MM.1S (cell line): ENCODE results near the gene NEUROG2.
A peak's percentile ranks its signal among the peaks of the same experiment; 100 is the strongest.

Experiments
- DNase-seq: peaks from one replicate; pipeline ENCODE4 v3.0.0-alpha.2; 2015
- H2AFZ ChIP-seq: fragments of 300-600 bp; sonication (generic); 2 replicates; pipeline ENCODE4 v1.6.0; 2016; ENCODE audit warnings: antibody characterized with exemption, low read length
- H3F3A ChIP-seq: fragments of 300-600 bp; sonication (generic); 2 replicates; pipeline ENCODE4 v1.6.1; 2016; ENCODE audit warnings: mild to moderate bottlenecking, antibody characterized with exemption, low read length, moderate library complexity, mixed read lengths; ENCODE audit not compliant: insufficient read depth
- H3K27ac ChIP-seq: fragments of 300-600 bp; sonication (generic); 2 replicates; pipeline ENCODE4 v1.5.1; 2016; ENCODE audit warnings: mild to moderate bottlenecking, low read length
- H3K27me3 ChIP-seq: fragments of 300-600 bp; sonication (generic); replicated peaks from 2 replicates; pipeline ENCODE4 v1.6.0; 2016; ENCODE audit warnings: low read length; ENCODE audit not compliant: insufficient read depth
- H3K36me3 ChIP-seq: fragments of 300-600 bp; sonication (generic); replicated peaks from 2 replicates; pipeline ENCODE4 v1.6.1; 2016; ENCODE audit warnings: mild to moderate bottlenecking, low read length, mixed read lengths; ENCODE audit not compliant: insufficient read depth
- H3K4me1 ChIP-seq: fragments of 300-600 bp; sonication (generic); 2 replicates; pipeline ENCODE4 v1.6.1; 2016; ENCODE audit warnings: low read length, mixed read lengths
- H3K4me2 ChIP-seq: fragments of 300-600 bp; sonication (generic); 2 replicates; pipeline ENCODE4 v1.6.0; 2016; ENCODE audit warnings: low read depth, low read length
- H3K4me3 ChIP-seq: fragments of 300-600 bp; sonication (generic); 2 replicates; pipeline ENCODE4 v1.5.1; 2016; ENCODE audit warnings: low read length, mixed read lengths
- H3K79me2 ChIP-seq: fragments of 300-600 bp; sonication (generic); 2 replicates; pipeline ENCODE4 v1.6.1; 2016; ENCODE audit warnings: mixed run types, low read length, mixed read lengths
- H3K9ac ChIP-seq: fragments of 300-600 bp; sonication (generic); 2 replicates; pipeline ENCODE4 v1.6.1; 2016; ENCODE audit warnings: low read length, mixed read lengths
- H3K9me2 ChIP-seq: fragments of 300-600 bp; sonication (generic); replicated peaks from 2 replicates; pipeline ENCODE4 v1.6.1; 2016; ENCODE audit warnings: mild to moderate bottlenecking, low read length, mixed read lengths; ENCODE audit not compliant: insufficient read depth
- H3K9me3 ChIP-seq: fragments of 300-600 bp; sonication (generic); replicated peaks from 2 replicates; pipeline ENCODE4 v1.6.1; 2016; ENCODE audit warnings: mild to moderate bottlenecking, low read length, mixed read lengths; ENCODE audit not compliant: insufficient read depth
- H4K20me1 ChIP-seq: fragments of 300-600 bp; sonication (generic); 2 replicates; pipeline ENCODE4 v1.6.1; 2016; ENCODE audit warnings: mild to moderate bottlenecking, low read length, moderate library complexity, mixed read lengths; ENCODE audit not compliant: insufficient read depth
- EZH2 ChIP-seq: fragments of 300-600 bp; sonication (generic); optimal IDR thresholded peaks from 2 replicates; pipeline ENCODE3; 2017; ENCODE audit warnings: low read depth, mild to moderate bottlenecking, antibody characterized with exemption, low read length, mixed read lengths
- EZH2phosphoT487 ChIP-seq: fragments of 300-600 bp; sonication (generic); IDR thresholded peaks from 2 replicates; pipeline ENCODE4 v1.6.1; 2018; ENCODE audit warnings: antibody characterized with exemption, low read length
- TF ChIP-seq, protein P1 (sequence below): fragments of 300-600 bp; sonication (generic); IDR thresholded peaks from 2 replicates; pipeline ENCODE4 v1.5.1; 2016; ENCODE audit warnings: antibody characterized with exemption, low read length, mixed read lengths

NEUROG2 gene

DNA sequence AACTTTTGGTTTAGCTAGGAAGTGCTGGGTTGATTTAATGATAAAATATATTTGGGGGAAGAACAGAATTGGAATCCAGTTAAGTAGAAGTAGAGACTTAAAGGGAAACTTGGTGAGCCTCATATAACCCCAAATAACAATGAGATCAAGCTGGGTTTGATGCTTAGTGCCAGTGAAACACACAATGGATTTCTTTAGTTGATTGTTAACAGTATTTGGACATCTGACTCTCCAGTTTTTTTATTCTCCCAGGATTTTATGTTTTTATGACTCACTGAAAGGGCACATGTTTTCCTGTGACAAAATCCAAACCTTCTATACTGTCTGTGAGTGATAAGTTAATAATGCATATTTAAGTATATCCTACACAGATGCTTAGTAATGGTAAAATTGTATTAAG is 2.7 kb upstream of the NEUROG2 start:
- H3F3A ChIP-seq = peaks cover 36% of the 10 kb centered on the region

DNA sequence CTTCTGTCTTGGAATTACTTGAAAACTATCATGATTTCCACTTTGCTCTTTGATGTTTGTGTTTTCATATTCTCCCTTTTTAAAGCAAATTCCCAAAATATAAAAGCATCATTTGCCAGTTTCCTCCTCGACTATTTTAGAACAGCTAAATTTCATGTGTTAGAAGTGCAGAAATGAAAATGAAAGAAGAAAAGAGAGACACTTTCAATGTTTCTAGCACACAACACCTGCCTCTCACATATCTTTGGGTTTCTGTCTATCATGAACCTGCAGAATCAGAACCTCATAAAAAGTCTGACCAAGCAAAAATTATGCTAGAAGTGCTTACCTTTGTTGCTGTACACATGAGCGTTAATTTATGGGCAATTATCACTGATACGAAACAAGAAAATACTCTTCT is 1.9 kb upstream of the NEUROG2 start:
- Histone ChIP-seq H3K4me1 (peaks cover 6% of the 10 kb centered on the region; the same call in 1 of the 2 replicates), H3K9ac (no peak overlapping the region), H3F3A (peaks cover 33% of the 10 kb centered on the region), H3K9me3 (no peaks in the 10 kb centered on the region), H2AFZ (peak overlapping the region; percentile 41; the same call in 1 of the 2 replicates), H3K9me2 (no peaks in the 10 kb centered on the region), H3K79me2 (no peaks in the 10 kb centered on the region), H3K27me3 (peaks cover 43% of the 10 kb centered on the region), H4K20me1 (no peaks in the 10 kb centered on the region), H3K4me2 (peak overlapping the region; percentile 100), H3K36me3 (no peaks in the 10 kb centered on the region), H3K4me3 (peak overlapping the region; percentile 71), H3K27ac (no peak overlapping the region)
- TF ChIP-seq EZH2 (no peak), EZH2phosphoT487 (no peak)
- TF ChIP-seq, protein P1, sequence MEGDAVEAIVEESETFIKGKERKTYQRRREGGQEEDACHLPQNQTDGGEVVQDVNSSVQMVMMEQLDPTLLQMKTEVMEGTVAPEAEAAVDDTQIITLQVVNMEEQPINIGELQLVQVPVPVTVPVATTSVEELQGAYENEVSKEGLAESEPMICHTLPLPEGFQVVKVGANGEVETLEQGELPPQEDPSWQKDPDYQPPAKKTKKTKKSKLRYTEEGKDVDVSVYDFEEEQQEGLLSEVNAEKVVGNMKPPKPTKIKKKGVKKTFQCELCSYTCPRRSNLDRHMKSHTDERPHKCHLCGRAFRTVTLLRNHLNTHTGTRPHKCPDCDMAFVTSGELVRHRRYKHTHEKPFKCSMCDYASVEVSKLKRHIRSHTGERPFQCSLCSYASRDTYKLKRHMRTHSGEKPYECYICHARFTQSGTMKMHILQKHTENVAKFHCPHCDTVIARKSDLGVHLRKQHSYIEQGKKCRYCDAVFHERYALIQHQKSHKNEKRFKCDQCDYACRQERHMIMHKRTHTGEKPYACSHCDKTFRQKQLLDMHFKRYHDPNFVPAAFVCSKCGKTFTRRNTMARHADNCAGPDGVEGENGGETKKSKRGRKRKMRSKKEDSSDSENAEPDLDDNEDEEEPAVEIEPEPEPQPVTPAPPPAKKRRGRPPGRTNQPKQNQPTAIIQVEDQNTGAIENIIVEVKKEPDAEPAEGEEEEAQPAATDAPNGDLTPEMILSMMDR = no peak
- DNase-seq = peak; percentile 64

More for the DNA sequence above, 2.7 kb upstream of the NEUROG2 start:
- Histone ChIP-seq H3K27ac (no peak overlapping the region), H3K79me2 (no peaks in the 10 kb centered on the region), H3K4me3 (no peak overlapping the region), H3K9me3 (no peaks in the 10 kb centered on the region), H4K20me1 (no peaks in the 10 kb centered on the region), H3K27me3 (peaks cover 35% of the 10 kb centered on the region), H3K9me2 (no peaks in the 10 kb centered on the region), H3K9ac (no peak overlapping the region), H3K36me3 (no peaks in the 10 kb centered on the region), H3K4me1 (peaks cover 6% of the 10 kb centered on the region; the same call in 1 of the 2 replicates), H2AFZ (no peak overlapping the region), H3K4me2 (no peak overlapping the region; the same call in 1 of the 2 replicates)
- DNase-seq = no peak
- TF ChIP-seq EZH2 = no peak
- TF ChIP-seq EZH2phosphoT487 = no peak
- TF ChIP-seq, protein P1 = no peak

DNA sequence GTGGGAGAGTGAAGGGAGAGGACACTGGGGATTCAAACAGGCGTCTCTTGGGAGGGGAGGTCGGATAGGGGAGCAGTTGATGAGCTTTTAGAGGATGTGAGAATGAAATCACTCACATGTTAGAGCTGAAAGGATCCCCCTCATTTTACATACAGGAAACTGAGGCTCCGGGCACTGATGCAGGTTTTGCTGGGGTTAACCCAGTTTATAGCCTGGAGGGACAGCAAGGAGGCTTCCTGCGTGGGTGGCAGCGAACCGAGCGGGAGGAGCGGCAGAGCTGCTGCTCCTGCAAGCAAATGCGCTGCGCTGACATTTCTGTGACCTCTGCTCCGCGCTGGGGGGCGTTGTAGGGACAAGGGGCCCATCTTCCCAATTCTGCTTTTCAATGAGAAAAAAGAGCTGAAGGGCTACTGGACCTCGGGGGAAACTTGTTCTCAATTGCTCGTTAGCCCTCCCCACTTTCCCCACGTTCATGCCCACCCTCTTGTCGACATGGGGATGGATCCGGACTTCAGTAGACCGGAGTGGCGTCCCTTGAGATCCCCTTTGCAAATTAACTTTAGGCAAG is 1.2 kb upstream of the NEUROG2 start:
- H3K36me3 ChIP-seq = no peaks in the 10 kb centered on the region
- H3K4me1 ChIP-seq = peaks cover 6% of the 10 kb centered on the region; the same call in 1 of the 2 replicates
- peaks cover 46% of the 10 kb centered on the region for H3K27me3 ChIP-seq
- peak overlapping the region; percentile 41 for H2AFZ ChIP-seq
- H3K79me2 ChIP-seq = no peaks in the 10 kb centered on the region
- H3K4me3 ChIP-seq = peak overlapping the region; percentile 71
- H3K9me2 ChIP-seq = no peaks in the 10 kb centered on the region
- peak overlapping the region; percentile 100 for H3K4me2 ChIP-seq
- no peak overlapping the region for H3K9ac ChIP-seq
- no peaks in the 10 kb centered on the region for H4K20me1 ChIP-seq
- H3K9me3 ChIP-seq = no peaks in the 10 kb centered on the region
- TF ChIP-seq EZH2 = no peak
- TF ChIP-seq, protein P1 = peak; percentile 23
- no peak for DNase-seq
- peaks cover 27% of the 10 kb centered on the region for H3F3A ChIP-seq
- H3K27ac ChIP-seq = no peak overlapping the region
